HepG2 (cell line): ENCODE results near the gene CPPED1. TPM values are rescaled to one million over a fixed set of nuclear protein-coding genes. Genes with fewer than 3 reads are reported as not detected.

Source experiments
- FOXC1 ChIP-seq: sonication (generic); formaldehyde crosslinking; IDR thresholded peaks from 2 replicates; pipeline ENCODE4 v1.8.0; 2022; ENCODE audit warnings: mild to moderate bottlenecking, missing genetic modification reagents, borderline replicate concordance
- HNF4A ChIP-seq: sonication (generic); formaldehyde crosslinking; IDR thresholded peaks from 2 replicates; pipeline ENCODE4 v1.4.0; 2020; ENCODE audit warnings: missing genetic modification reagents
- KDM2A ChIP-seq: sonication (generic); formaldehyde crosslinking; IDR thresholded peaks from 2 replicates; pipeline ENCODE4 v1.4.0; 2020; ENCODE audit warnings: low read depth, missing genetic modification reagents, borderline replicate concordance
- KLF13 ChIP-seq: sonication (generic); formaldehyde crosslinking; IDR thresholded peaks from 2 replicates; pipeline ENCODE4 v1.4.0; 2020; ENCODE audit warnings: mild to moderate bottlenecking, missing genetic modification reagents
- RBM39 ChIP-seq: fragments of 200-400 bp; formaldehyde crosslinking; IDR thresholded peaks from one replicate; pipeline ENCODE4 v1.6.1; 2018; ENCODE audit warnings: antibody characterized with exemption, mild to moderate bottlenecking, low read depth, low read length; ENCODE audit not compliant: poor library complexity, severe bottlenecking
- RFXAP ChIP-seq: sonication (generic); formaldehyde crosslinking; IDR thresholded peaks from 2 replicates; pipeline ENCODE4 v1.4.0; 2020; ENCODE audit warnings: missing genetic modification reagents, borderline replicate concordance
- TARDBP ChIP-seq: sonication (generic); formaldehyde crosslinking; IDR thresholded peaks from 2 replicates; pipeline ENCODE4 v1.8.0; 2022; ENCODE audit warnings: mild to moderate bottlenecking, missing genetic modification reagents
- TFAP4 ChIP-seq: sonication (generic); IDR thresholded peaks from 2 replicates; pipeline ENCODE4 v1.6.1; 2016; ENCODE audit warnings: low read depth, borderline replicate concordance
- YEATS2 ChIP-seq: sonication (generic); formaldehyde crosslinking; IDR thresholded peaks from 2 replicates; pipeline ENCODE4 v1.4.0; 2020; ENCODE audit warnings: missing genetic modification reagents, borderline replicate concordance
- ZBTB38 ChIP-seq: sonication (generic); formaldehyde crosslinking; IDR thresholded peaks from 2 replicates; pipeline ENCODE4 v1.5.1; 2020; ENCODE audit warnings: mild to moderate bottlenecking, missing genetic modification reagents
- ZFP90 ChIP-seq: sonication (generic); formaldehyde crosslinking; IDR thresholded peaks from 2 replicates; pipeline ENCODE4 v1.8.0; 2022; ENCODE audit warnings: missing genetic modification reagents, mild to moderate bottlenecking, inconsistent platforms, borderline replicate concordance
- ZMYM4 ChIP-seq: sonication (generic); formaldehyde crosslinking; IDR thresholded peaks from 2 replicates; pipeline ENCODE4 v1.8.1; 2023; ENCODE audit warnings: mild to moderate bottlenecking, missing genetic modification reagents
- ZNF264 ChIP-seq: sonication (generic); formaldehyde crosslinking; IDR thresholded peaks from 2 replicates; pipeline ENCODE4 v1.4.0; 2020; ENCODE audit warnings: missing genetic modification reagents
- ZNF614 ChIP-seq: IDR thresholded peaks from 2 replicates; pipeline ENCODE4 v1.6.1; 2018; ENCODE audit warnings: missing biosample characterization, missing genetic modification reagents, inconsistent platforms, borderline replicate concordance
- ZNF670 ChIP-seq: sonication (generic); formaldehyde crosslinking; IDR thresholded peaks from 2 replicates; pipeline ENCODE4 v1.8.0; 2022; ENCODE audit warnings: mild to moderate bottlenecking, missing genetic modification reagents, borderline replicate concordance
- ZNF792 ChIP-seq: IDR thresholded peaks from 2 replicates; pipeline ENCODE4 v1.6.1; 2016
- ZZZ3 ChIP-seq: sonication (generic); formaldehyde crosslinking; IDR thresholded peaks from 2 replicates; pipeline ENCODE4 v1.4.0; 2020; ENCODE audit warnings: missing genetic modification reagents, mild to moderate bottlenecking, borderline replicate concordance
- polyA plus RNA-seq, 8 experiments: library from polyadenylated mRNA; depleted of rRNA in 3 of 8; stranded (reverse) in 7 of 8; unstranded in 1 of 8; fragments of >200 nt; fragmentation: Illumina TruSeq in 4 of 8; extraction: Trizol in 4 of 8; gene quantifications; 2 replicates each; pipeline versions ENCODE4 v1.2.1 to v1.2.3, GENCODE V29; 2011 to 2016; ENCODE audit warnings: low read depth in 4 of 8, missing spikeins in 1 of 8, mixed read lengths in 1 of 8; ENCODE audit not compliant: insufficient read depth in 1 of 8
- total RNA-seq, 5 experiments: library from RNA; depleted of rRNA; stranded (reverse); fragments of >200 nt; fragmentation: Illumina TruSeq; extraction: Trizol; gene quantifications; 2 replicates each; pipeline ENCODE4 v1.2.3, GENCODE V29; 2016; ENCODE audit warnings: low read depth in 1 of 5
- TF ChIP-seq, protein P1 (sequence below): sonication (generic); formaldehyde crosslinking; IDR thresholded peaks from 2 replicates; pipeline ENCODE4 v1.8.0; 2022; ENCODE audit warnings: missing genetic modification reagents, mild to moderate bottlenecking, moderate library complexity, borderline replicate concordance
- TF ChIP-seq, protein P2 (sequence below): IDR thresholded peaks from 2 replicates; pipeline ENCODE4 v1.4.0; 2020; ENCODE audit warnings: mild to moderate bottlenecking, missing genetic modification reagents
- TF ChIP-seq, protein P3 (sequence below): sonication (generic); formaldehyde crosslinking; IDR thresholded peaks from 2 replicates; pipeline ENCODE4 v1.8.0; 2022; ENCODE audit warnings: missing genetic modification reagents, low read depth, mild to moderate bottlenecking, borderline replicate concordance
- TF ChIP-seq, protein P4 (sequence below): sonication (generic); formaldehyde crosslinking; IDR thresholded peaks from 2 replicates; pipeline ENCODE4 v1.5.0; 2020; ENCODE audit warnings: missing genetic modification reagents, mild to moderate bottlenecking, borderline replicate concordance

CPPED1 gene
- total and polyA plus RNA-seq, 2 of the 13 experiments (the other 11 are each of a cell fraction or from before 2014, with no cell fraction given), result 66.6 to 71.3 TPM

DNA sequence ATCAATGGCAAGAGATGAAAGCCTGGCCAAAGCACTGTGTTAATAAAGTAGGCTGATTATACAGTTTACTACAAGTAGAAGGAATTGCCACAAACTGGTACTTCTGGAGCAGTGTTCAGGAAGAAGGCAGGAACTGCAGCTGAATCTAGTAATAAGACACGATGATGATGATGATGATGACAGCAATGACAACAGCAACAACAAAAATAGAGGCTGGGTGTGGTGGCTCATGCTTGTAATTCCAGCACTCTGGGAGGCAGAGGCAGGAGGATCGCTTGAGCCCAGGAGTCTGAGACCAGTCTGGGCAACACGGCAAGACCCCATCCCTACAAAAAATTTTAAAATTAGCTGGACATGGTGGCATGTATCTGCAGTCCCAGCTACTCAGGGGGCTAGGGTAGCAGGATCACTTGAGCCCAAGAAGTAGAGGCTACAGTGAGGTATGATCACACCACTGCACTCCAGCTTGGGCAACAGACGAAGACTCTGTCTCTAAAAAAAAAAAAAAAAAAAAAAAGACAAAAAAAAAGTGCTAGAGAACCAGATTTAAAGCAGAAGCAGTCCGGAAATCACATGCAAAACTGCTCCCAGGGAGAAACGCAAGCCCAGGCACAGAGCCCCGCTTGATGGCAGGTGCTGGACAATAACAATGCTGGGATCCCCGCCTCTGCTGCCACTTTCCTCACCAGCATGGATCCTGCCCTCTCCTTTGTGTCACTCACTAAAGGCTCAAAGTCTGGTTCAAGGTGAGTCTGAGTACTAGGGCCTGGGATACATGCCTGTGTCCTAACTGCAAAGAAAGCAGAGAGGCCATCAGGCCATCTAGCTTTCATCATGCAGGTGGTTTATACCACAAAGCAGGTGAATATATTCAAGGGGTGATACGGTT, 44.8 kb downstream of the CPPED1 start (continued):
- TF ChIP-seq, protein P1, sequence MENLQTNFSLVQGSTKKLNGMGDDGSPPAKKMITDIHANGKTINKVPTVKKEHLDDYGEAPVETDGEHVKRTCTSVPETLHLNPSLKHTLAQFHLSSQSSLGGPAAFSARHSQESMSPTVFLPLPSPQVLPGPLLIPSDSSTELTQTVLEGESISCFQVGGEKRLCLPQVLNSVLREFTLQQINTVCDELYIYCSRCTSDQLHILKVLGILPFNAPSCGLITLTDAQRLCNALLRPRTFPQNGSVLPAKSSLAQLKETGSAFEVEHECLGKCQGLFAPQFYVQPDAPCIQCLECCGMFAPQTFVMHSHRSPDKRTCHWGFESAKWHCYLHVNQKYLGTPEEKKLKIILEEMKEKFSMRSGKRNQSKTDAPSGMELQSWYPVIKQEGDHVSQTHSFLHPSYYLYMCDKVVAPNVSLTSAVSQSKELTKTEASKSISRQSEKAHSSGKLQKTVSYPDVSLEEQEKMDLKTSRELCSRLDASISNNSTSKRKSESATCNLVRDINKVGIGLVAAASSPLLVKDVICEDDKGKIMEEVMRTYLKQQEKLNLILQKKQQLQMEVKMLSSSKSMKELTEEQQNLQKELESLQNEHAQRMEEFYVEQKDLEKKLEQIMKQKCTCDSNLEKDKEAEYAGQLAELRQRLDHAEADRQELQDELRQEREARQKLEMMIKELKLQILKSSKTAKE, result 0 out of 2 replicates have a peak, but pooled peaks have one; percentile 19
- TF ChIP-seq ZNF670 (CRISPR knock-in tag), result 0 out of 2 replicates have a peak, but pooled peaks have one; percentile 36
- peak; percentile 87 for TF ChIP-seq HNF4A (CRISPR knock-in tag)
- no peak for TF ChIP-seq YEATS2 (CRISPR knock-in tag)
- TF ChIP-seq RBM39, result no peak
- TF ChIP-seq, protein P2, sequence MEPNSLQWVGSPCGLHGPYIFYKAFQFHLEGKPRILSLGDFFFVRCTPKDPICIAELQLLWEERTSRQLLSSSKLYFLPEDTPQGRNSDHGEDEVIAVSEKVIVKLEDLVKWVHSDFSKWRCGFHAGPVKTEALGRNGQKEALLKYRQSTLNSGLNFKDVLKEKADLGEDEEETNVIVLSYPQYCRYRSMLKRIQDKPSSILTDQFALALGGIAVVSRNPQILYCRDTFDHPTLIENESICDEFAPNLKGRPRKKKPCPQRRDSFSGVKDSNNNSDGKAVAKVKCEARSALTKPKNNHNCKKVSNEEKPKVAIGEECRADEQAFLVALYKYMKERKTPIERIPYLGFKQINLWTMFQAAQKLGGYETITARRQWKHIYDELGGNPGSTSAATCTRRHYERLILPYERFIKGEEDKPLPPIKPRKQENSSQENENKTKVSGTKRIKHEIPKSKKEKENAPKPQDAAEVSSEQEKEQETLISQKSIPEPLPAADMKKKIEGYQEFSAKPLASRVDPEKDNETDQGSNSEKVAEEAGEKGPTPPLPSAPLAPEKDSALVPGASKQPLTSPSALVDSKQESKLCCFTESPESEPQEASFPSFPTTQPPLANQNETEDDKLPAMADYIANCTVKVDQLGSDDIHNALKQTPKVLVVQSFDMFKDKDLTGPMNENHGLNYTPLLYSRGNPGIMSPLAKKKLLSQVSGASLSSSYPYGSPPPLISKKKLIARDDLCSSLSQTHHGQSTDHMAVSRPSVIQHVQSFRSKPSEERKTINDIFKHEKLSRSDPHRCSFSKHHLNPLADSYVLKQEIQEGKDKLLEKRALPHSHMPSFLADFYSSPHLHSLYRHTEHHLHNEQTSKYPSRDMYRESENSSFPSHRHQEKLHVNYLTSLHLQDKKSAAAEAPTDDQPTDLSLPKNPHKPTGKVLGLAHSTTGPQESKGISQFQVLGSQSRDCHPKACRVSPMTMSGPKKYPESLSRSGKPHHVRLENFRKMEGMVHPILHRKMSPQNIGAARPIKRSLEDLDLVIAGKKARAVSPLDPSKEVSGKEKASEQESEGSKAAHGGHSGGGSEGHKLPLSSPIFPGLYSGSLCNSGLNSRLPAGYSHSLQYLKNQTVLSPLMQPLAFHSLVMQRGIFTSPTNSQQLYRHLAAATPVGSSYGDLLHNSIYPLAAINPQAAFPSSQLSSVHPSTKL (CRISPR knock-in tag), result 0 out of 2 replicates have a peak, but pooled peaks have one; percentile 20
- TF ChIP-seq ZZZ3 (CRISPR knock-in tag), result no peak
- peak; percentile 77 for TF ChIP-seq ZBTB38 (CRISPR knock-in tag)
- TF ChIP-seq KLF13 (CRISPR knock-in tag), result no peak
- TF ChIP-seq, protein P3, sequence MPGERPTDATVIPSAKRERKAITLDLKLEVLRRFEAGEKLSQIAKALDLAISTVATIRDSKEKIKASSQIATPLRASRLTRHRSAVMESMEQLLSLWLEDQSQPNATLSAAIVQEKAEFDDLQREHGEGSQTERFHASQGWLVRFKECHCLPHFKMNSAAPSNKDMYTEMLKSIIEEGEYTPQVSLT, result no peak
- TF ChIP-seq ZNF792, result no peak
- peak; percentile 39; the same call in 1 of the 2 replicates for TF ChIP-seq ZMYM4 (CRISPR knock-in tag)
- TF ChIP-seq ZNF264 (CRISPR knock-in tag), result 0 out of 2 replicates have a peak, but pooled peaks have one; percentile 25
- TF ChIP-seq TARDBP (CRISPR knock-in tag), result 0 out of 2 replicates have a peak, but pooled peaks have one; percentile 27
- TF ChIP-seq, protein P4, sequence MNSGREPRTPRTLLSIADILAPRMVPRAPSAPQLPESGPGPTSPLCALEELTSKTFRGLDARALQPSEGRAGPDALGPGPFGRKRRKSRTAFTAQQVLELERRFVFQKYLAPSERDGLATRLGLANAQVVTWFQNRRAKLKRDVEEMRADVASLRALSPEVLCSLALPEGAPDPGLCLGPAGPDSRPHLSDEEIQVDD (CRISPR knock-in tag), result no peak
- TF ChIP-seq KDM2A (CRISPR knock-in tag), result no peak
- TF ChIP-seq FOXC1, result no peak
- TF ChIP-seq RFXAP, result no peak
- no peak for TF ChIP-seq ZFP90 (CRISPR knock-in tag)
- TF ChIP-seq ZNF614 (CRISPR knock-in tag), result no peak
- TF ChIP-seq TFAP4, result no peak
